HEK293 (cell line): Measurements from ENCODE around the gene RGS8.

ENCODE experiments used
- CTCF ChIA-PET: fragments of 350-600 bp; formaldehyde crosslinking; extraction: SDS; loops from one replicate; lab custom pipeline; 2021; ENCODE audit warnings: antibody characterized with exemption; lab: Yijun Ruan, JAX
- POLR2A ChIA-PET: fragments of 300-600 bp; formaldehyde crosslinking; extraction: SDS; loops from one replicate; lab custom pipeline; 2020; ENCODE audit warnings: antibody characterized with exemption, inconsistent platforms; lab: Yijun Ruan, JAX
- H3K27ac ChIP-seq: fragments of 200-500 bp; sonication (Bioruptor generic); 2 replicates; pipeline ENCODE4 v1.5.1; 2014; ENCODE audit warnings: low read depth, low read length, control low read depth, inconsistent platforms; ENCODE audit errors: extremely low read depth
- H3K36me3 ChIP-seq, 2 experiments: fragments of 200-500 bp in 1 of 2; sonication (Bioruptor generic) in 1 of 2; 1 replicate in 1 of 2; 2 replicates in 1 of 2; pipeline ENCODE4 v1.5.1; 2014 to 2017; ENCODE audit warnings: inconsistent platforms in 2 of 2, low read length in 2 of 2; ENCODE audit not compliant: control insufficient read depth in 2 of 2, insufficient read depth in 1 of 2
- H3K4me1 ChIP-seq: fragments of 200-500 bp; sonication (Bioruptor generic); 2 replicates; pipeline ENCODE4 v1.5.1; 2014; ENCODE audit warnings: mild to moderate bottlenecking, low read length, inconsistent platforms; ENCODE audit not compliant: control insufficient read depth, insufficient read depth
- H3K4me3 ChIP-seq: 2 replicates; pipeline ENCODE4 v1.5.1; 2011; ENCODE audit warnings: low read depth, mild to moderate bottlenecking, control low read depth, low read length, moderate library complexity
- H3K9me3 ChIP-seq: fragments of 200-500 bp; sonication (Bioruptor generic); 2 replicates; pipeline ENCODE4 v1.5.1; 2014; ENCODE audit warnings: low read depth, low read length, inconsistent platforms; ENCODE audit not compliant: control insufficient read depth, insufficient read depth
- ATF2 ChIP-seq: fragments of 450-650 bp; formaldehyde crosslinking; IDR thresholded peaks from 2 replicates; pipeline ENCODE4 v1.5.1; 2016; ENCODE audit warnings: missing biosample characterization, missing genetic modification characterization, low read depth
- BCL6B ChIP-seq: fragments of 450-650 bp; formaldehyde crosslinking; IDR thresholded peaks from 2 replicates; pipeline ENCODE4 v1.5.1; 2017; ENCODE audit warnings: missing biosample characterization, missing genetic modification characterization
- ELK4 ChIP-seq: IDR thresholded peaks from 2 replicates; pipeline ENCODE4 v1.6.1; 2011; ENCODE audit warnings: mild to moderate bottlenecking, low read depth, low read length, borderline replicate concordance
- HIC1 ChIP-seq: fragments of 450-650 bp; formaldehyde crosslinking; IDR thresholded peaks from 2 replicates; pipeline ENCODE4 v1.5.1; 2016; ENCODE audit warnings: missing biosample characterization, missing genetic modification characterization
- HOXC10 ChIP-seq: sonication (generic); formaldehyde crosslinking; IDR thresholded peaks from 2 replicates; pipeline ENCODE4 v1.8.1; 2023; ENCODE audit warnings: mild to moderate bottlenecking, missing genetic modification reagents
- KLF10 ChIP-seq: fragments of 450-650 bp; IDR thresholded peaks from 2 replicates; pipeline ENCODE4 v1.5.1; 2018; ENCODE audit warnings: missing biosample characterization, mild to moderate bottlenecking, missing genetic modification characterization
- KLF16 ChIP-seq: fragments of 450-650 bp; formaldehyde crosslinking; IDR thresholded peaks from 2 replicates; pipeline ENCODE4 v1.5.1; 2017; ENCODE audit warnings: missing biosample characterization, missing genetic modification characterization
- KLF17 ChIP-seq: fragments of 450-650 bp; formaldehyde crosslinking; IDR thresholded peaks from 2 replicates; pipeline ENCODE4 v1.5.1; 2016; ENCODE audit warnings: missing biosample characterization, missing genetic modification characterization
- KLF7 ChIP-seq: fragments of 450-650 bp; formaldehyde crosslinking; IDR thresholded peaks from 2 replicates; pipeline ENCODE4 v1.5.1; 2016; ENCODE audit warnings: missing biosample characterization, missing genetic modification characterization, borderline replicate concordance
- YY2 ChIP-seq: fragments of 450-650 bp; formaldehyde crosslinking; IDR thresholded peaks from 2 replicates; pipeline ENCODE4 v1.5.1; 2016; ENCODE audit warnings: missing biosample characterization, missing genetic modification characterization
- ZBTB44 ChIP-seq: fragments of 450-650 bp; IDR thresholded peaks from 2 replicates; pipeline ENCODE4 v1.5.1; 2018; ENCODE audit warnings: missing biosample characterization, mild to moderate bottlenecking, missing genetic modification characterization
- ZBTB48 ChIP-seq: fragments of 450-650 bp; formaldehyde crosslinking; IDR thresholded peaks from 2 replicates; pipeline ENCODE4 v1.5.1; 2016; ENCODE audit warnings: missing biosample characterization, missing genetic modification characterization
- ZFP69B ChIP-seq: fragments of 450-650 bp; formaldehyde crosslinking; IDR thresholded peaks from 2 replicates; pipeline ENCODE4 v1.5.1; 2016; ENCODE audit warnings: missing biosample characterization, missing genetic modification characterization
- ZNF121 ChIP-seq: fragments of 450-650 bp; formaldehyde crosslinking; IDR thresholded peaks from 2 replicates; pipeline ENCODE4 v1.5.1; 2016; ENCODE audit warnings: missing biosample characterization, missing genetic modification characterization
- ZNF26 ChIP-seq: fragments of 450-650 bp; formaldehyde crosslinking; IDR thresholded peaks from 2 replicates; pipeline ENCODE4 v1.5.1; 2016; ENCODE audit warnings: missing biosample characterization, missing genetic modification characterization
- ZNF266 ChIP-seq: fragments of 450-650 bp; formaldehyde crosslinking; IDR thresholded peaks from 2 replicates; pipeline ENCODE4 v1.5.1; 2016; ENCODE audit warnings: missing biosample characterization, missing genetic modification characterization, low read depth
- ZNF510 ChIP-seq: fragments of 450-650 bp; formaldehyde crosslinking; IDR thresholded peaks from 2 replicates; pipeline ENCODE4 v1.5.1; 2018; ENCODE audit warnings: mild to moderate bottlenecking, missing genetic modification characterization, missing biosample characterization; ENCODE audit not compliant: insufficient replicate concordance
- ZNF513 ChIP-seq: fragments of 450-650 bp; IDR thresholded peaks from 2 replicates; pipeline ENCODE4 v1.5.1; 2018; ENCODE audit warnings: missing biosample characterization, missing genetic modification characterization
- ZNF548 ChIP-seq: fragments of 450-650 bp; formaldehyde crosslinking; IDR thresholded peaks from 2 replicates; pipeline ENCODE4 v1.5.1; 2016; ENCODE audit warnings: missing biosample characterization, missing genetic modification characterization
- ZNF585B ChIP-seq: fragments of 450-650 bp; formaldehyde crosslinking; IDR thresholded peaks from 2 replicates; pipeline ENCODE4 v1.5.1; 2016; ENCODE audit warnings: missing biosample characterization, missing genetic modification characterization
- ZNF596 ChIP-seq: fragments of 450-650 bp; IDR thresholded peaks from 2 replicates; pipeline ENCODE4 v1.5.0; 2018; ENCODE audit warnings: missing biosample characterization, mild to moderate bottlenecking, missing genetic modification characterization, moderate library complexity
- ZNF768 ChIP-seq: fragments of 450-650 bp; formaldehyde crosslinking; IDR thresholded peaks from 2 replicates; pipeline ENCODE4 v1.5.1; 2018; ENCODE audit warnings: missing biosample characterization, mild to moderate bottlenecking, missing genetic modification characterization
- ZNF837 ChIP-seq: fragments of 450-650 bp; formaldehyde crosslinking; IDR thresholded peaks from 2 replicates; pipeline ENCODE4 v1.5.1; 2016; ENCODE audit warnings: missing biosample characterization, missing genetic modification characterization

The RGS8 gene

GRCh38 chr1:182651339-182651724 lies 33.1 kb downstream of the RGS8 start (continued):
- no peak for TF ChIP-seq KLF17 (tag by site-specific recombination)
- no peak for TF ChIP-seq ELK4
- TF ChIP-seq ZNF768: no peak
- no peak for TF ChIP-seq HOXC10
- no peak for TF ChIP-seq ZNF585B (tag by site-specific recombination)
- no peak for TF ChIP-seq ZNF121 (tag by site-specific recombination)
- TF ChIP-seq BCL6B (tag by site-specific recombination): no peak
- TF ChIP-seq, all 188 proteins: peak for 0

- Histone ChIP-seq H3K4me1 (no peaks in the 10 kb centered on the region), H3K9me3 (no peaks in the 10 kb centered on the region), H3K36me3 (no peaks in the 10 kb centered on the region), H3K4me3 (no peak overlapping the region), H3K27ac (no peak overlapping the region)
- POLR2A ChIA-PET: no interaction called here
- no peak for TF ChIP-seq HIC1 (tag by site-specific recombination)
- no peak for TF ChIP-seq ZNF596 (tag by site-specific recombination)
- TF ChIP-seq KLF7 (tag by site-specific recombination): no peak
- TF ChIP-seq KLF16 (tag by site-specific recombination): no peak
- TF ChIP-seq ATF2 (tag by site-specific recombination): no peak
- no peak for TF ChIP-seq YY2 (tag by site-specific recombination)
- TF ChIP-seq ZNF266 (tag by site-specific recombination): no peak
- TF ChIP-seq ZNF26 (tag by site-specific recombination): no peak
- TF ChIP-seq ZNF513 (tag by site-specific recombination): no peak
- no peak for TF ChIP-seq ZBTB44
- no peak for TF ChIP-seq ZNF548
- TF ChIP-seq ZNF837 (tag by site-specific recombination): no peak
- TF ChIP-seq ZBTB48 (tag by site-specific recombination): no peak
- TF ChIP-seq KLF10 (tag by site-specific recombination): no peak
- no peak for TF ChIP-seq ZNF510 (tag by site-specific recombination)
- TF ChIP-seq ZFP69B (tag by site-specific recombination): no peak
- CTCF ChIA-PET: interaction anchor here (0.6 kb wide), 1 partner anchor 130 kb away, joined by 3 read pairs; no protein-coding TSS in a partner anchor
Observed at GRCh38 chr1:182650678-182651338, 33.6 kb downstream of the RGS8 start.
